T-cell (primary cell): ENCODE results near the gene SIGMAR1. TPM values are rescaled to one million over a fixed set of nuclear protein-coding genes. Genes with fewer than 3 reads are reported as not detected.

ENCODE experiments used
- ATAC-seq, 4 experiments: fragments of 200-7000 bp in 3 of 4; fragments of 150-1000 bp in 1 of 4; cut with Tn5 transposase; replicated peaks in 1 of 4; 1 replicate in 3 of 4; 2 replicates in 1 of 4; pipeline ENCODE4 v1.10.0; 2021; ENCODE audit warnings: moderate library complexity in 3 of 4, mild to moderate bottlenecking in 2 of 4, moderate number of reproducible peaks in 1 of 4
- CTCF ChIA-PET, 2 donors: fragments of 300-600 bp; sonication (Branson Sonifier 250); formaldehyde crosslinking; loops; one replicate each; lab custom pipeline; 2022; ENCODE audit warnings: antibody characterized with exemption in 2 of 2; lab: Charles Lee
- POLR2A ChIA-PET, 2 donors: fragments of 300-600 bp; sonication (Branson Sonifier 250); formaldehyde crosslinking; loops; one replicate each; lab custom pipeline; 2022; ENCODE audit warnings: antibody characterized with exemption in 2 of 2; lab: Charles Lee
- DNase-seq, 35 experiments: peaks; one replicate each; pipeline versions ENCODE4 v3.0.0 to v3.0.0-alpha.2; 2013 to 2023
- H3K27ac ChIP-seq: one replicate; pipeline ENCODE4 v1.5.1; 2013; ENCODE audit warnings: low read length
- H3K27me3 ChIP-seq, 2 experiments: replicated peaks in 1 of 2; 1 replicate in 1 of 2; 2 replicates in 1 of 2; pipeline versions ENCODE4 v1.6.1 to v1.7.0; 2013; ENCODE audit warnings: low read length in 1 of 2, mixed read lengths in 1 of 2; ENCODE audit not compliant: control insufficient read depth in 2 of 2, insufficient read depth in 2 of 2; ENCODE audit errors: extremely low read depth in 1 of 2
- H3K36me3 ChIP-seq, 2 donors: 1 replicate in 1 of 2; 2 replicates in 1 of 2; pipeline versions ENCODE4 v1.6.1 to v1.7.0; 2013; ENCODE audit warnings: low read length in 1 of 2; ENCODE audit not compliant: control insufficient read depth in 2 of 2, insufficient read depth in 1 of 2; ENCODE audit errors: extremely low read depth in 1 of 2
- H3K4me1 ChIP-seq, 2 experiments: 1 replicate in 1 of 2; 2 replicates in 1 of 2; pipeline versions ENCODE4 v1.6.1 to v1.7.0; 2013; ENCODE audit warnings: low read length in 2 of 2, mixed read lengths in 1 of 2; ENCODE audit not compliant: insufficient read depth in 2 of 2, control insufficient read depth in 1 of 2; ENCODE audit errors: extremely low read depth in 1 of 2
- H3K4me3 ChIP-seq, 2 donors: 1 replicate in 1 of 2; 2 replicates in 1 of 2; pipeline versions ENCODE4 v1.5.1 to v1.7.0; 2013; ENCODE audit warnings: mild to moderate bottlenecking in 2 of 2, low read length in 1 of 2, moderate library complexity in 1 of 2; ENCODE audit not compliant: control insufficient read depth in 1 of 2; ENCODE audit errors: extremely low read depth in 1 of 2
- H3K9me3 ChIP-seq: 2 replicates; pipeline ENCODE4 v1.7.0; 2013
- H3K27ac Mint-ChIP-seq, 2 donors: one replicate each; pipeline ENCODE4 v1.8.0; 2020 to 2021; ENCODE audit warnings: mild to moderate bottlenecking in 2 of 2, mixed read lengths in 2 of 2
- H3K27me3 Mint-ChIP-seq, 2 donors: one replicate each; pipeline ENCODE4 v1.8.0; 2021 to 2022; ENCODE audit warnings: mixed read lengths in 2 of 2
- H3K36me3 Mint-ChIP-seq: one replicate; pipeline ENCODE4 v1.8.0; 2021; ENCODE audit warnings: mixed read lengths
- H3K4me1 Mint-ChIP-seq, 3 donors: one replicate each; pipeline ENCODE4 v1.8.0; 2020 to 2022; ENCODE audit warnings: mixed read lengths in 3 of 3, mild to moderate bottlenecking in 1 of 3
- H3K4me3 Mint-ChIP-seq, 3 donors: one replicate each; pipeline ENCODE4 v1.8.0; 2020 to 2022; ENCODE audit warnings: mild to moderate bottlenecking in 3 of 3, mixed read lengths in 3 of 3, moderate library complexity in 3 of 3
- H3K9me3 Mint-ChIP-seq, 3 donors: one replicate each; pipeline ENCODE4 v1.8.0; 2020 to 2022; ENCODE audit warnings: mixed read lengths in 3 of 3
- WGBS: methylation state at CpG from one replicate; pipeline ENCODE4 v1.1.5; 2013; ENCODE audit warnings: missing lambda C conversion rate; ENCODE audit not compliant: insufficient coverage; 5-methylcytosine and 5-hydroxymethylcytosine counted together
- total RNA-seq, 35 experiments: library from RNA in 6 of 35; stranded (reverse) in 6 of 35; fragments of 120-200 nt in 1 of 35; gene quantifications; one replicate each; pipeline versions ENCODE4 v1.2.1 to v1.2.4 and lab custom pipeline; 2013 to 2026

The SIGMAR1 gene
- total RNA-seq, 5 donors from 2014 or later (not counting 1 experiment from before 2014, with no cell fraction given): 27.7 to 65.9 (median 60.9) TPM

DNA sequence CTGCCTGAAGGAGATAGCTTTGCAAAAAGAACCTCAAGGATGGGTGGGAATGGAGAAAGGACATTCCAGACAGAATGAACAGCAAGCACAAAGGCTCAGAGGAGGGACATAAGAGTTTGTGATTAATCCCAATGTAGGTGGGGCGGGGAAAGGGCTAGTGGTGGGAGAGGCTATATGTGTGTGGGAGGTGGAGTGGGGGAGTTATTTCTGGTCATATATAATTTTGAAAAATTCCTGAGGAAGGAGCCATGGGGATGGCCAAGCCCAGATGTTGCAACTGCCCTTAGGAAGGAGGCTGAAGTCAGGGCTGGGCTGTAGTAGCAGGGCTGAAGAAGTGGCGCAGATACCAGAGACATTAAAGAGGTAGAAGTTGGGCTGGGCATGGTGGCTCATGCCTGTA is 38.3 kb upstream of the SIGMAR1 start:
- no peak overlapping the region for H3K27ac ChIP-seq
- Mint-ChIP-seq H3K27me3 (no peaks in the 10 kb centered on the region), H3K27ac (no peak overlapping the region), H3K4me3 (no peak overlapping the region), H3K4me1 (peaks cover 0 to 13% (median 2%) of the 10 kb centered on the region in 3 donors), H3K36me3 (no peaks in the 10 kb centered on the region), H3K9me3 (no peaks in the 10 kb centered on the region)
- H3K36me3 ChIP-seq: no peaks in the 10 kb centered on the region
- H3K27me3 ChIP-seq: peaks cover 0 to 2% of the 10 kb centered on the region in 2 experiments
- 100% methylated on average over 1 of the region's 2 CpGs for WGBS
- POLR2A ChIA-PET: no interaction called here
- H3K9me3 ChIP-seq: no peaks in the 10 kb centered on the region
- DNase-seq (no peak), ATAC-seq (no peak)
- CTCF ChIA-PET: interaction anchor here in 1 of 2 donors (1.5 kb wide), 1 partner anchor 26 kb away, joined by 5 read pairs; no protein-coding TSS in a partner anchor
- no peak overlapping the region for H3K4me3 ChIP-seq
- H3K4me1 ChIP-seq: no peaks in the 10 kb centered on the region

- H3K4me1 Mint-ChIP-seq: peaks cover 0 to 13% (median 2%) of the 10 kb centered on the region in 3 donors
- Histone ChIP-seq H3K9me3 (no peaks in the 10 kb centered on the region), H3K36me3 (no peaks in the 10 kb centered on the region), H3K27ac (no peak overlapping the region), H3K27me3 (peaks cover 0 to 2% of the 10 kb centered on the region in 2 experiments), H3K4me1 (no peaks in the 10 kb centered on the region), H3K4me3 (no peak overlapping the region)
- no peak overlapping the region for H3K4me3 Mint-ChIP-seq
- peaks cover 0 to 4% (median 3%) of the 10 kb centered on the region in 3 donors for H3K9me3 Mint-ChIP-seq
- no peak overlapping the region for H3K27ac Mint-ChIP-seq
- DNase-seq (peak in 27 of 35 experiments; percentile 15 to 64 (median 30)), ATAC-seq (peak; percentile 63 to 82 (median 76))
- ChIA-PET POLR2A (no interaction called here), CTCF (interaction anchor here (1.2 to 1.5 kb wide), 2 partner anchors 27 kb away, joined by 3 to 5 read pairs; no protein-coding TSS in a partner anchor)
- H3K36me3 Mint-ChIP-seq: no peaks in the 10 kb centered on the region
- WGBS: 30% methylated on average over 8 of the region's 10 CpGs
- H3K27me3 Mint-ChIP-seq: no peaks in the 10 kb centered on the region
These were observed 37.6 kb upstream of the SIGMAR1 start for GRCh38 chr9:34675048-34675714.

DNA sequence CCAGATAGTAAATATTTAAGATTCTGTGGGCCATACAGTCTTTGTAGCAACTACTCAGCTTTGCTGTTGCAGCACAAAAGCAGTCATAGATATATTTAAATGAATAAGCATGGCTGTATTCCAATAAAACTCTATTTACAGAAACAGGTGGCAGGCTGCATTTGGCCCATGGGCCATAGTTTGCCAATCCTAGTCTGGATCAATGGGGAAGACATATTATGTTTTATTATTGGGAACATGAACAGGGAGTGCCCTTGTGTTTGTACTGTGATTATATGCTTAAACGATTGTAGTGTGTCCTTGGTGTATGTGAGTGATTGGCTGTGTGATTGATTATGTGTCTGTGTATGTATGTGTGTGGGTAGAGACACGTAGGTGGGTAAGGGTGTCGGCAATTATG is 36.9 kb upstream of the SIGMAR1 start:
- Histone ChIP-seq H3K4me3 (no peak overlapping the region), H3K9me3 (no peaks in the 10 kb centered on the region), H3K36me3 (peaks cover 0 to 5% of the 10 kb centered on the region in 2 donors), H3K27me3 (peaks cover 0 to 2% of the 10 kb centered on the region in 2 experiments), H3K4me1 (no peaks in the 10 kb centered on the region), H3K27ac (no peak overlapping the region)
- 78% methylated on average over 2 of the region's 3 CpGs for WGBS
- ChIA-PET POLR2A (no interaction called here), CTCF (interaction anchor here (1.2 to 1.5 kb wide), 2 partner anchors 28 kb away, joined by 3 to 5 read pairs; no protein-coding TSS in a partner anchor)
- no peak overlapping the region for H3K27ac Mint-ChIP-seq
- peaks cover 5% of the 10 kb centered on the region for H3K36me3 Mint-ChIP-seq
- H3K4me1 Mint-ChIP-seq: peaks cover 0 to 13% (median 2%) of the 10 kb centered on the region in 3 donors
- DNase-seq: no peak
- H3K27me3 Mint-ChIP-seq: no peaks in the 10 kb centered on the region
- no peak overlapping the region for H3K4me3 Mint-ChIP-seq
- no peak for ATAC-seq
- peaks cover 3 to 9% (median 5%) of the 10 kb centered on the region in 3 donors for H3K9me3 Mint-ChIP-seq

- Mint-ChIP-seq H3K36me3 (peaks cover 24% of the 10 kb centered on the region), H3K27ac (no peak overlapping the region), H3K27me3 (no peaks in the 10 kb centered on the region), H3K4me1 (peaks cover 6 to 16% (median 13%) of the 10 kb centered on the region in 3 donors), H3K9me3 (peaks cover 8 to 16% (median 10%) of the 10 kb centered on the region in 3 donors), H3K4me3 (no peak overlapping the region)
- WGBS: no CpG with 5 or more reads among the region's 1 CpG
- Histone ChIP-seq H3K27me3 (peaks cover 0 to 2% of the 10 kb centered on the region in 2 experiments), H3K36me3 (peaks cover 0 to 5% of the 10 kb centered on the region in 2 donors), H3K9me3 (no peaks in the 10 kb centered on the region), H3K4me3 (no peak overlapping the region), H3K4me1 (peaks cover 0 to 5% of the 10 kb centered on the region in 2 experiments), H3K27ac (no peak overlapping the region)
- ATAC-seq: no peak
- no peak for DNase-seq
- POLR2A ChIA-PET: no interaction called here
- CTCF ChIA-PET: no interaction called here
These were observed 33.7 kb upstream of the SIGMAR1 start for GRCh38 chr9:34671307-34671706.

GRCh38 chr9:34669809-34670562 is 32.4 kb upstream of the SIGMAR1 start:
- CTCF ChIA-PET: interaction anchor here in 1 of 2 donors (0.6 kb wide), 1 partner anchor 499 kb away, joined by 5 read pairs; no protein-coding TSS in a partner anchor
- peaks cover 0 to 5% of the 10 kb centered on the region in 2 donors for H3K36me3 ChIP-seq

More at GRCh38 chr9:34669809-34670562, 32.4 kb upstream of the SIGMAR1 start:
- ATAC-seq (no peak), DNase-seq (no peak)
- Mint-ChIP-seq H3K4me1 (peaks cover 12 to 20% (median 16%) of the 10 kb centered on the region in 3 donors), H3K4me3 (no peak overlapping the region), H3K36me3 (peaks cover 24% of the 10 kb centered on the region), H3K27me3 (no peaks in the 10 kb centered on the region), H3K27ac (no peak overlapping the region), H3K9me3 (peaks cover 8 to 16% (median 10%) of the 10 kb centered on the region in 3 donors)
- H3K4me3 ChIP-seq: no peak overlapping the region
- H3K9me3 ChIP-seq: no peaks in the 10 kb centered on the region
- no peak overlapping the region for H3K27ac ChIP-seq
- H3K4me1 ChIP-seq: peaks cover 0 to 16% of the 10 kb centered on the region in 2 experiments
- POLR2A ChIA-PET: no interaction called here
- H3K27me3 ChIP-seq: no peaks in the 10 kb centered on the region
- WGBS: no CpG with 5 or more reads among the region's 5 CpGs
